GM12878 (cell line): ENCODE data around the gene CHAC1. TPM values are rescaled to one million over a fixed set of nuclear protein-coding genes. Genes with fewer than 3 reads are reported as not detected.

ENCODE experiments used
- BACH1 ChIP-seq: fragments of 450-650 bp; IDR thresholded peaks from 2 replicates; pipeline ENCODE4 v1.6.1; 2017; ENCODE audit warnings: mild to moderate bottlenecking, borderline replicate concordance
- CUX1 ChIP-seq: IDR thresholded peaks from 2 replicates; pipeline ENCODE4 v1.6.1; 2012; ENCODE audit warnings: improper control_type of control experiment, low read depth, low read length; ENCODE audit not compliant: insufficient replicate concordance
- EED ChIP-seq: sonication (generic); IDR thresholded peaks from 2 replicates; pipeline ENCODE4 v1.6.1; 2016; ENCODE audit warnings: antibody characterized with exemption, low read depth
- ETV6 ChIP-seq, 2 experiments: fragments of 450-650 bp in 1 of 2; IDR thresholded peaks in 1 of 2; conservative IDR thresholded peaks in 1 of 2; 2 replicates each; pipeline ENCODE4 v1.6.1; 2014; ENCODE audit warnings: antibody characterized with exemption in 1 of 2, borderline replicate concordance in 1 of 2, low read depth in 1 of 2, mild to moderate bottlenecking in 1 of 2, moderate library complexity in 1 of 2
- HDAC6 ChIP-seq: fragments of 200-600 bp; sonication (generic); IDR thresholded peaks from one replicate; pipeline ENCODE4 v1.8.0; 2017; ENCODE audit warnings: antibody characterized with exemption; ENCODE audit not compliant: unreplicated experiment
- MTA2 ChIP-seq: fragments of 450-650 bp; IDR thresholded peaks from 2 replicates; pipeline ENCODE4 v1.6.1; 2016; ENCODE audit warnings: low read depth, mild to moderate bottlenecking, moderate library complexity
- NFYA ChIP-seq: IDR thresholded peaks from 2 replicates; pipeline ENCODE4 v1.6.1; 2011; ENCODE audit warnings: low read depth, mild to moderate bottlenecking, low read length, improper control_type of control experiment, borderline replicate concordance
- NR2C2 ChIP-seq: IDR thresholded peaks from 2 replicates; pipeline ENCODE4 v1.6.1; 2011; ENCODE audit warnings: borderline replicate concordance, low read depth; ENCODE audit not compliant: control insufficient read depth, insufficient read length
- RELB ChIP-seq: fragments of 450-650 bp; IDR thresholded peaks from 2 replicates; pipeline ENCODE4 v1.6.1; 2017; ENCODE audit warnings: low read depth, mild to moderate bottlenecking, moderate library complexity
- SIN3A ChIP-seq: IDR thresholded peaks from 2 replicates; pipeline ENCODE4 v1.6.1; 2012; ENCODE audit warnings: low read depth, low read length, improper control_type of control experiment
- SMAD5 ChIP-seq: IDR thresholded peaks from 2 replicates; pipeline ENCODE4 v1.6.1; 2016; ENCODE audit warnings: antibody characterized with exemption, low read depth
- SREBF2 ChIP-seq: IDR thresholded peaks from 2 replicates; pipeline ENCODE4 v1.6.1; 2012; ENCODE audit warnings: mild to moderate bottlenecking, low read length
- WRNIP1 ChIP-seq: IDR thresholded peaks from 2 replicates; pipeline ENCODE4 v1.6.1; 2011; ENCODE audit warnings: low read depth, low read length, improper control_type of control experiment, borderline replicate concordance
- YY1 ChIP-seq: IDR thresholded peaks from 2 replicates; pipeline ENCODE4 v1.6.1; 2011; ENCODE audit warnings: low read depth, mild to moderate bottlenecking, low read length
- ZBTB4 ChIP-seq: fragments of 450-650 bp; formaldehyde crosslinking; IDR thresholded peaks from 2 replicates; pipeline ENCODE4 v1.4.0; 2022; ENCODE audit warnings: mild to moderate bottlenecking, moderate library complexity
- ZNF207 ChIP-seq: fragments of 450-650 bp; IDR thresholded peaks from 2 replicates; pipeline ENCODE4 v1.6.1; 2014; ENCODE audit warnings: antibody characterized with exemption, mild to moderate bottlenecking, borderline replicate concordance
- polyA plus RNA-seq, 11 experiments: library from polyadenylated mRNA; depleted of rRNA in 4 of 11; unstranded in 6 of 11; stranded (reverse) in 5 of 11; fragments of >200 nt; fragmentation: Nextera tagmentation in 4 of 11; fragmentation: Illumina TruSeq in 1 of 11; extraction: Ambion mirVana in 4 of 11; extraction: Trizol in 1 of 11; gene quantifications; 1 replicate in 1 of 11; 2 replicates in 10 of 11; pipeline versions ENCODE4 v1.2.1 to v1.2.3, GENCODE V29; 2011 to 2016; ENCODE audit warnings: inconsistent platforms in 2 of 11, missing spikeins in 2 of 11, low read depth in 1 of 11
- total RNA-seq, 4 experiments: library from RNA; depleted of rRNA in 3 of 4; stranded (reverse); fragments of >200 nt in 3 of 4; fragmentation: Illumina TruSeq in 1 of 4; extraction: Trizol in 1 of 4; gene quantifications; 2 replicates each; pipeline versions ENCODE4 v1.2.1 to v1.2.3, GENCODE V29; 2013 to 2021
- TF ChIP-seq, protein P1 (sequence below): fragments of 450-650 bp; IDR thresholded peaks from 2 replicates; pipeline ENCODE4 v1.6.1; 2017; ENCODE audit warnings: mild to moderate bottlenecking

The CHAC1 gene
- total and polyA plus RNA-seq, 10 of the 15 experiments (the other 5 are each of a cell fraction or from before 2014, with no cell fraction given), result 0.37 to 5.9 (median 3.3) TPM

DNA sequence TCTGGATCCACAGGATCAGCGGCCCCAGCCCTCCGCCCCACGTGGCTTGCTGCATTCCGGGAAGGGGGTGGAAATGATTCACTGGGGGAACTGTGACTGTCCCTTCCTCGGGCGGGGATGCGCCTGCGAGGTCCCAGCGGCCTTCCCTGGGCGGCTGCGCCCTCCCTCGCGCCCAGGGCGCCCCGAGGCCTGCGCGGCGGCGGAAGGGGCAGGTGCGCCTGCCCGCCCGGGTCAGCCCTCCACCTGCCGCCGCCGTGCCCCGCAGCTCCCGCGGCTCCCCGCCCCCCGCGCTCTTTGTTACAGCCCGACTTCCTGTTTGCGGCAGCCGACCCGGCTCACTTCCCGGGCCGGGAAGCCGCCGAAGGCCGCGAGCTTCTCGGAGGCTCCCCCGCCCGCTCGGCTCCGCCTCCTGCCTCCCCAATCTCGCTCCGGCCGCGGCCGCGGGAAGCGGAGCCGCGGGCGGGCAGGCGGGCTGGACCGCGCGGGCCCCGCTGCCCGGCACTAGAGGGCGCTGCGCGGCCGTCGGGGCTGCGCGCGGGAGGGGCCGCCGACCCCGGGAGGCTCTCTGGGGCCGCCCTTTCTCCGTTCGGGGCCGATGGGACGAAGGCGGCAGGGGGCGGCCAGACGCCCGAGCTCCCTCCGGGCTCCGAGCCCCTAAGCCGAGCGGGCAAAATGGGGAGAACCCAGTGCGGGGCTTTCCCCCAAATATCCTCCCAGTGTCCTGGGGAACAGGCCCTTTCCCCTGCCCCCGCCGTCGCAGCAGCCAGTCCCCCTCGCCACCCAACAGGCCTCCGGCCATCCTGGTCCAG, 11.5 kb upstream of the CHAC1 start (continued):
- TF ChIP-seq CUX1 (no peak), SIN3A (no peak), YY1 (peak; percentile 74; the same call in 1 of the 2 replicates), RELB (no peak), EED (no peak), HDAC6 (no peak), NFYA (no peak), ETV6 (conservative IDR thresholded peaks at IDR 0.05 in 1 of 2, IDR thresholded peaks at IDR 0.05 in 1 of 2; ENCODE audit: borderline replicate concordance in 1 of 2, low read depth in 1 of 2) (peak in 1 of 2 experiments; percentile 62; a peak in 1 of 4 replicates), ZBTB4 (CRISPR knock-in tag) (no peak), SREBF2 (no peak), MTA2 (no peak), BACH1 (peak; percentile 55; the same call in 1 of the 2 replicates), WRNIP1 (no peak), NR2C2 (no peak), ZNF207 (no peak), SMAD5 (no peak)
- TF ChIP-seq, protein P1, sequence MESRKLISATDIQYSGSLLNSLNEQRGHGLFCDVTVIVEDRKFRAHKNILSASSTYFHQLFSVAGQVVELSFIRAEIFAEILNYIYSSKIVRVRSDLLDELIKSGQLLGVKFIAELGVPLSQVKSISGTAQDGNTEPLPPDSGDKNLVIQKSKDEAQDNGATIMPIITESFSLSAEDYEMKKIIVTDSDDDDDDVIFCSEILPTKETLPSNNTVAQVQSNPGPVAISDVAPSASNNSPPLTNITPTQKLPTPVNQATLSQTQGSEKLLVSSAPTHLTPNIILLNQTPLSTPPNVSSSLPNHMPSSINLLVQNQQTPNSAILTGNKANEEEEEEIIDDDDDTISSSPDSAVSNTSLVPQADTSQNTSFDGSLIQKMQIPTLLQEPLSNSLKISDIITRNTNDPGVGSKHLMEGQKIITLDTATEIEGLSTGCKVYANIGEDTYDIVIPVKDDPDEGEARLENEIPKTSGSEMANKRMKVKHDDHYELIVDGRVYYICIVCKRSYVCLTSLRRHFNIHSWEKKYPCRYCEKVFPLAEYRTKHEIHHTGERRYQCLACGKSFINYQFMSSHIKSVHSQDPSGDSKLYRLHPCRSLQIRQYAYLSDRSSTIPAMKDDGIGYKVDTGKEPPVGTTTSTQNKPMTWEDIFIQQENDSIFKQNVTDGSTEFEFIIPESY, result no peak
